ENCODE results near the gene NOXA1. TPM values are rescaled to one million over a fixed set of nuclear protein-coding genes. Genes with fewer than 3 reads are reported as not detected.

NOXA1 gene
- polyA plus RNA-seq, 1 donor from 2014 or later = 1.7 TPM

GRCh38 chr9:137374131-137374845 is 48.9 kb upstream of the NOXA1 start:
- Histone ChIP-seq H3K27ac (ENCODE audit: low read length) (no peak overlapping the region), H3K9ac (ENCODE audit: low read length) (no peak overlapping the region), H3K9me3 (ENCODE audit: low read length) (no peaks in the 10 kb centered on the region), H3K4me3 (ENCODE audit: low read length) (no peak overlapping the region), H3K79me2 (replicated peaks; ENCODE audit: insufficient read depth, low read length) (no peaks in the 10 kb centered on the region), H3K36me3 (ENCODE audit: insufficient read depth, low read length) (no peaks in the 10 kb centered on the region), H3F3A (ENCODE audit: insufficient read depth, low read length, poor library complexity, severe bottlenecking) (no peaks in the 10 kb centered on the region), H3K9me2 (ENCODE audit: insufficient read depth, low read length) (no peaks in the 10 kb centered on the region), H4K20me1 (ENCODE audit: insufficient read depth) (no peaks in the 10 kb centered on the region), H3K27me3 (ENCODE audit: insufficient read depth, low read depth, low read length) (no peaks in the 10 kb centered on the region), H2AFZ (ENCODE audit: low read depth, low read length) (no peak overlapping the region), H3K4me2 (ENCODE audit: low read length) (no peak overlapping the region)
- TF ChIP-seq REST (IDR thresholded peaks at IDR 0.05; ENCODE audit: borderline replicate concordance) (no peak), EP300 (conservative IDR thresholded peaks at IDR 0.05; ENCODE audit: poor library complexity, severe bottlenecking) (no peak), SMC3 (conservative IDR thresholded peaks at IDR 0.05; ENCODE audit: poor library complexity) (no peak), EZH2 (IDR thresholded peaks at IDR 0.05; ENCODE audit: borderline replicate concordance, insufficient read depth, low read length, poor library complexity, severe bottlenecking) (no peak), MXI1 (conservative IDR thresholded peaks at IDR 0.05; ENCODE audit: poor library complexity, severe bottlenecking) (no peak), TAF1 (IDR thresholded peaks at IDR 0.05; ENCODE audit: low read depth) (no peak), RAD21 (conservative IDR thresholded peaks at IDR 0.05) (no peak), POLR2AphosphoS5 (IDR thresholded peaks at IDR 0.05) (no peak)
- TF ChIP-seq, protein P1, sequence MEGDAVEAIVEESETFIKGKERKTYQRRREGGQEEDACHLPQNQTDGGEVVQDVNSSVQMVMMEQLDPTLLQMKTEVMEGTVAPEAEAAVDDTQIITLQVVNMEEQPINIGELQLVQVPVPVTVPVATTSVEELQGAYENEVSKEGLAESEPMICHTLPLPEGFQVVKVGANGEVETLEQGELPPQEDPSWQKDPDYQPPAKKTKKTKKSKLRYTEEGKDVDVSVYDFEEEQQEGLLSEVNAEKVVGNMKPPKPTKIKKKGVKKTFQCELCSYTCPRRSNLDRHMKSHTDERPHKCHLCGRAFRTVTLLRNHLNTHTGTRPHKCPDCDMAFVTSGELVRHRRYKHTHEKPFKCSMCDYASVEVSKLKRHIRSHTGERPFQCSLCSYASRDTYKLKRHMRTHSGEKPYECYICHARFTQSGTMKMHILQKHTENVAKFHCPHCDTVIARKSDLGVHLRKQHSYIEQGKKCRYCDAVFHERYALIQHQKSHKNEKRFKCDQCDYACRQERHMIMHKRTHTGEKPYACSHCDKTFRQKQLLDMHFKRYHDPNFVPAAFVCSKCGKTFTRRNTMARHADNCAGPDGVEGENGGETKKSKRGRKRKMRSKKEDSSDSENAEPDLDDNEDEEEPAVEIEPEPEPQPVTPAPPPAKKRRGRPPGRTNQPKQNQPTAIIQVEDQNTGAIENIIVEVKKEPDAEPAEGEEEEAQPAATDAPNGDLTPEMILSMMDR (IDR thresholded peaks at IDR 0.05; ENCODE audit: poor library complexity, severe bottlenecking) = no peak

- Histone ChIP-seq H3K4me3 (ENCODE audit: low read length) (no peak overlapping the region), H3K27me3 (ENCODE audit: insufficient read depth, low read depth, low read length) (no peaks in the 10 kb centered on the region), H3K36me3 (ENCODE audit: insufficient read depth, low read length) (no peaks in the 10 kb centered on the region), H3K9me3 (ENCODE audit: low read length) (no peaks in the 10 kb centered on the region), H3F3A (ENCODE audit: insufficient read depth, low read length, poor library complexity, severe bottlenecking) (no peaks in the 10 kb centered on the region), H3K9ac (ENCODE audit: low read length) (no peak overlapping the region), H3K27ac (ENCODE audit: low read length) (no peak overlapping the region), H3K9me2 (ENCODE audit: insufficient read depth, low read length) (no peaks in the 10 kb centered on the region), H3K79me2 (replicated peaks; ENCODE audit: insufficient read depth, low read length) (no peaks in the 10 kb centered on the region), H2AFZ (ENCODE audit: low read depth, low read length) (no peak overlapping the region), H3K4me2 (ENCODE audit: low read length) (no peak overlapping the region), H4K20me1 (ENCODE audit: insufficient read depth) (no peaks in the 10 kb centered on the region)
- TF ChIP-seq RAD21 (conservative IDR thresholded peaks at IDR 0.05) = no peak
- TF ChIP-seq, protein P1 (IDR thresholded peaks at IDR 0.05; ENCODE audit: poor library complexity, severe bottlenecking) = no peak
- TF ChIP-seq TAF1 (IDR thresholded peaks at IDR 0.05; ENCODE audit: low read depth) = no peak
- no peak for TF ChIP-seq POLR2AphosphoS5 (IDR thresholded peaks at IDR 0.05)
- no peak for TF ChIP-seq REST (IDR thresholded peaks at IDR 0.05; ENCODE audit: borderline replicate concordance)
- TF ChIP-seq EZH2 (IDR thresholded peaks at IDR 0.05; ENCODE audit: borderline replicate concordance, insufficient read depth, low read length, poor library complexity, severe bottlenecking) = no peak
- TF ChIP-seq SMC3 (conservative IDR thresholded peaks at IDR 0.05; ENCODE audit: poor library complexity) = no peak
- TF ChIP-seq MXI1 (conservative IDR thresholded peaks at IDR 0.05; ENCODE audit: poor library complexity, severe bottlenecking) = no peak
- no peak for TF ChIP-seq EP300 (conservative IDR thresholded peaks at IDR 0.05; ENCODE audit: poor library complexity, severe bottlenecking)
Observed at GRCh38 chr9:137375321-137376058, 47.7 kb upstream of the NOXA1 start.

All from neural cell (in vitro differentiated cells).